HL-60/S4 (cell line): Measurements from ENCODE around the gene SIX4.
"Not testable (repeated sequence)": the region's sequence is repeated elsewhere in the genome, so short reads cannot be mapped to it uniquely, and the experiment has no call there.

ENCODE experiments used
- in situ Hi-C: fragments of 300-500 bp; cut with MboI; formaldehyde crosslinking; loops from 2 replicates; pipeline ENCODE4 v1.14.3; 2022; ENCODE audit warnings: low sequenced_read_pairs

SIX4 gene

DNA sequence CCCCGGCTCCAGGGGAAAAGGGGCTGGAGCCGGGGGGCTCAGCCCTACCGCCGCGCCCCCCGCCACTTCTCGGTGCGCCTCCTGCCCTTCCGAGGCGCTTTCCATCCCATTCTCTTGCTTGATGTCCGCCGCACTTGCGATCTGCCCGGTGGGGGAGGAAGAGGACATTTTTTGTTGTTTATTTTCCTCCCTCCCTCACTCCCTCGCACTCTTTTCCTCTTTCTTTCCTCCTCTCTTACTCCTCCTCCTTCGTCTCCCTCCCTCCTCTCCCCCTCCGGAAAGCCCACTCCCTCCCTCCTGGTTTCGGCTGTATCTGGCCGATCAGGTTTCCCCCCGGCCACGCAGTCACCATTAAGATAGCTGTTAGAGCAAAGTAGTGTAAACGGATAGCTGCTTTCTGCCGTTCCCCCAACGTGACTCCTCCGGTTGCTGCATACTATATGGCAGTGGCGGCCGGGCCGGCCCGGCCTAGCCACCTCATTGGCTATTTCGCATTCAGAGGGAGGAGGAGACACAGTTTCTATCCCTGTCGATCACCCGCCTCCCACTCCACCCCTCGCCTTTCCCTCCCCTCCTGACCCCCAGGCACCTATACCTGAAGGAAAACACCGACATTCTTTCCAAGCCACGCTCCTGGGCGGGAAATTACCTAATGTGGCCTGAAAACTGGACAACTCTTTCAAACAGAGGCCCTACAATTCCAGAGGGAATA lies at the start of gene SIX4:
Gene SIX4, minus strand, starts transcription at position 445 of the 712 bp plus-strand sequence. Its CDS starts 277 bp downstream, at position 168.
- in situ Hi-C loops, result no loop called here

DNA sequence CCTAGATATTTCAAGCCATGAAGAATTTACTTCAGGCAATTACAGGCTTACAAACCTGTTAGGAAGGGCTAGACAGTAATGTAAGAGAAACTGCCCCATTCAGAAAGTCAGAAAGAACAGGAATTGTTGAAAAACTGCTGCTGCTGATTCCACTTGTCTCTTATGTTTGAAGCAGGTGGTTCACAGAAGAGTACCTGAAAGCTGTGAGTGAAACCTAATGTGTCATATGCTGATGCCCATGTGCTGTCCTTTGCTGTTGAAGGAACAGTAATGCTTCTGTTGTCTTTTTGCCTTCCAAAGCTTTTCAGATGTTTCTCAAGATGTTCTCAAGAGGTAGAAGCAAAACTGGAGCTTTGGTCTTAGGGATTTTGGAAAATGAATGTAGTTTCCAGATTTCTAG lies 49.4 kb upstream of the SIX4 start:
- in situ Hi-C loops, result no loop called here

DNA sequence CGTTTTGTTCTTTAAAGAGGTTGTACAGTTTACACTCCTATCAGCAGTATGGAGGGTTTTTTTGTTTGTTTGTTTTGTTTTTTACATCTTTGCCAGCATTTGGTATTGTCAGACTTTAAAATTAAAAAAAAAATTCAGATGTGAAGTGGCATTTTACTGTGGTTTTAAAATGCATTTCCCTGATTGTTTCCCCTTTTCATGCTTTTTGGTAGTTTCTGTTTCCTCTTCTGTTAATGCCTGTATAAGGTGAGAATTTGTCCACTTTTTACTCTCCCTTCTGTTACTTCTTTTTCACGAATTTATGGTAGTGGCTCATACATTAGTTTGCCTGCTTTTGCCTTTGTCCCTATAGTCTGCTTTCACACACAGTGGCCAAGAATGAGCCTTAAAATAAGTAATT lies 47.0 kb upstream of the SIX4 start:
- in situ Hi-C loops, result no loop called here

DNA sequence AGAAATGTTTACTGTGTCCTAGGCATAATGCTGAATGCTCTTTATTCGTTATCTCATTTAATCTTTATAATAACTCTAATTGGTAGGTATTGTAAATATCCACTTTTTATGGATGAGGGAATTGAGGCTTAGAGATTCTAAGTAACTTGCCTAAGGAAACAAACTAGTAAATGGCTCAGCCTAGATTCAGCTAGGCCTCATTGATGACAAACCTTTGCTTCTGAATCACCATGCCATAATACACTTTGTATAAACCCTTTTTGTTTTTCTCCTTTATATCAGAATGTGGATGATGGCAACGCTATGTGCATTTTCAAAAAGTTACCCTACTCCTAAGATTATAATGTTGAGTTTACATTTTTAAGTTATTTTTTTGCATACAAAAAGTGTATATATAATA lies 44.5 kb upstream of the SIX4 start:
- in situ Hi-C loops, result no loop called here

DNA sequence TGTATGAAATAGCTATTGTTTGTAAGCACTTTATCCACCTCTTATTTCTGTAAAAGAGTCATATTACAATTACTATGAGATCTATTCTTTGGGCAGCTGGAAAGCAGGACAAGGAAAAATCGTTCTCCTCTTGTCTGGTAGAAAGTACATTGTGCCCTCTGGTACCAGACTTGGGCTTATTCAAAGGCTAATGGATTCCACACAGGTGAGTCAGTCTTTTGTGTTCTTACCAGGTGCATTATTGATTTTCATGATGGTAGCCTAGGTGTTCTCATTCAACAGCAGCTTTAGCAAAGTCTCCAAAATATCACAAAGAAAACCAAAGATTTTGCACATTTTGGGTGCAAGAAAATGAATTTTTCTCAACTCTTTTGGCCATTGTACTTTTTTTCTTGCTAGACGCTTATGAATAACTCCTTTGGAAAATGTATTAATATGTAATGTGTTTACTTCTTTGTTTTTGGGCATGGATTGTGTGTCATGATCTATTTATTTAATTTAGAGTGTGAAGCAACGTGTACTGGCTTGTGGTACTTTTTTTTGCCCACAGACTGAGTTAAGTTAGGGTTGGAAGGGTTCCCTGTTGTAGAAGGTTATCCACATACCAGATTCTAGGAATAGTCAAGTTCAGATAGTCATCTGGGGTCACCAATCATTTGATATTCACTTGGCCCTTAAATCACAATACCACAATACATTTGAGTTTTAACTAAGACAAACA lies 36.7 kb upstream of the SIX4 start:
- in situ Hi-C loops, result no loop called here

DNA sequence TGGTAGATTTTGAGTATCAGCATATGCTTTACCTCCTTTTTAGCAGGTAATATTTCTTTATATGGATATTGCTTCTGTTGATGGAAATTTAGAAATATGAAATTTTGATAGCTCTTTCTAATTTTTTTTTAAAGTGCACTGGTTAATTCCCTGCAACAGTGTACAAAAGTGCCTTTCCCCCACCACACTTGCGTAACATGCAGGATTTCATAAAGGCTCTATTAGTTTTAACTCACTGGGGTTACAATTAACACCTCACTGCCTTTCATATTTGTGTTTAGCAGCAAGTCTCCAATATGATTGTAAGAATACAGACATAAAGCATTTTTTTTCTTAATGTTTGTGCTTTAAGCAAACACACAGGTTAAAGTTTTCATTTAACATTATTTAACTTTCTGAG lies 36.1 kb upstream of the SIX4 start:
- in situ Hi-C loops, result no loop called here

DNA sequence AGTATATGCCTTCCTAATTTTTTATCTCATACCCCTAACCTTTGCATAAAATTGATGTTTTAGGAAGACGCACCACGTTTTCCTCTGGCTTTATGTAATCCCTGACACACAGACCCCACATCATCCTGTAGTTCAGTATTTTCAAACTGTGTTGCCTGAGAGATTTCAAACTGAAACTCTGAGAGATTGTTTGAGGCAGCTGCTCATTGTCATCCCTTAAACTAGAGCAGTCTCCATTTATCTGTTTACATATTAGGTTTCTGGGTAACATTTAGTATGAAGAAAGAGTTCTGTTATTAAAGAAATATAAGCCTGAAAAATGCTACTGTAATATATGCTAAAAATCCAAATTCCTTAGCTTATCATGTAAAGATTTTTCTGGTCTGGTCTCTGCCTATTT lies 34.7 kb upstream of the SIX4 start:
- in situ Hi-C loops, result no loop called here

DNA sequence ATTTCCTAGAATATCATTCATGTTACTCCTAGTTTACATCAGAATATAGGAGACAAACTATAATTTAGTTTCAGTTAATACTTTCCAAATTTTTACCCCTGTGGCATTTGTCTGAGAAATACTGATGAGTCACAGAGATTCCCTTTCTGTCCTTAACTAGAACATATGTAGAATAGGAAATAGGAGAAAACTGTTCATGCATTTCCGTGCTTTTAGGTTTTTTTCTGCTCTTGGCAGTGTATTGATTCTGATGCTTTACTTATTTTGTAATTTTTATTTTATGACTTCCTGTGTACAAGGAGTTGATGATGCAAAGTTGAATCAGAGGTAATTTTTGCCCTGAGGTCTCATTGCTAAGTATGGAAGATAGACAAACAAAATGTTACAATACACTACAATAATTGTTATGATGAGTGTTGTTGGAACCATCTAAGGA lies 33.4 kb upstream of the SIX4 start:
- in situ Hi-C loops, result no loop called here

DNA sequence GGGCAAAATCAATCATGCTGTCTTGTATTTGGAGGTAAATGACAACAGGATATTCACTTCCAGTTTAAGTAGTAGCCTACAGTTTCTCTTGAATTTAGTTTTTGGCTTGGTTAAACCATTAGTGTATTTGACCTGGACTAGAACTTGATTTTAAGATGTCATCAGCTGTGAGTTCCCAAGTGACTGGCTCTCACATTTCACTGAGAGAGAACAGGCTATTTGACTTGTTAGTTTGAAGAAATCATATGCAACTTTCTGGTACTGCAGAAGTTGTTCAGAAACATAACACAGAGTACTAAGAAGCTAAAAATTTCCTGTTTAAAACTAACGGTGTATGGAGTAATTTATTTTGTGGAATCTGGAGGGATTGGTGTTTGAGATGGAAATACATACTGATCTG lies 32.7 kb upstream of the SIX4 start:
- in situ Hi-C loops, result no loop called here

DNA sequence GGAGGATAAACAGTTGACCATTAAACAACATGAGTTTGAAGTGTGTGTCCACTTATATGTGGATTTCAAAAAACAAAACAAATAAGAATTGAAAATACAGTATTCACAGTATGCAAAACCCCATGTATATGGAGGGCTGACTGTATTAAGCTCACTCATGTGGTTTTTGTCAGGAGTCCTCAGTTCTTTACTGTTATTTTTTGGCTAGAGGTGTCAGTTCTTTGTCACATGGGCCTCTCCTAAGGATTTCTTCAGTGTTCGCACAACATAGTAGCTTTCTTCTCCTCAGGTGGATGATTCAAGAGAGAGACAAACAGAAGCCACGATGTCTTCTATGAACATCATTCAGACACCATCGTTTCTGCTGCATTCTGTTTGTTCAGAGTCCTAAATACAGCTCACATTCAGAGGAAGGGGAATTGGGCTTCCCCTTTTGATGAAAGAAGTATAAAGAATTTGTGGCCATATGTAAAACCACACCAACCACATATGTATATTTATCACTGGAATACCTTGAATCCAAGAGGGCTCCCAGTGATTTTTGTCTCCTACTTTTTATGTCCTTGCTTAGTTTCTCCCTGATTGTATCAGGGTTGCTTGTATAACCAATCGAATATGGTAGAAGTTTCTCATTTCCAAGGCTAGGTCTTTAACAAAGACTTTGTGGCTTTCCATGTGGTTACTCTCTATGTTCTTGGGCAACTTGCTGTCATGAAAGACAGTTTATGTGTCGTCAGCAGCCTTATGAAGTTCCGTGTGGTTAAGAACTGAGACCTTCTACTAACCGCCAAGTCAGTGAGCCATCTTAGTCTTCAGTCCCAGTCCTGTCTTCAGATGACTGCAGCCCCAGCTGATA lies 29.3 kb upstream of the SIX4 start:
- in situ Hi-C loops, result no loop called here

DNA sequence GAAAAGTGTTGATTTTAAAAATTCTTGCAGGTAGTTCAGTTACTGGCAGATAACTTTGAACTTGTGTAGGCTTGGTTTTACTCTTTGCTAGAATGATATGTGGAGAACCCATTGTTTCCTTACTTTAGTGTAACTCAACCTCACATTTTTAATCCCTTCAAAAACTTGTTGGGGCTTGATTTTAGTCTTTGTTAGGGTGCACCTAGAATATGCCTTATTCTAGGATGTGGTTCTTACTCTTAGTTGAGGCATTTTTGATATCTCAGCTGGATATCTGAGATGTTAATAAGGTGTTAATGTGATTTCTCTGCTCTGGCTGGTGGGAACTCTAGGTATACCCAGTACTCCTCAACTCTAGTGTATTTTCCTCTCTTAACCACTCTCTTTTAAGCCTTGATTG lies 20.4 kb upstream of the SIX4 start:
- in situ Hi-C loops, result no loop called here

DNA sequence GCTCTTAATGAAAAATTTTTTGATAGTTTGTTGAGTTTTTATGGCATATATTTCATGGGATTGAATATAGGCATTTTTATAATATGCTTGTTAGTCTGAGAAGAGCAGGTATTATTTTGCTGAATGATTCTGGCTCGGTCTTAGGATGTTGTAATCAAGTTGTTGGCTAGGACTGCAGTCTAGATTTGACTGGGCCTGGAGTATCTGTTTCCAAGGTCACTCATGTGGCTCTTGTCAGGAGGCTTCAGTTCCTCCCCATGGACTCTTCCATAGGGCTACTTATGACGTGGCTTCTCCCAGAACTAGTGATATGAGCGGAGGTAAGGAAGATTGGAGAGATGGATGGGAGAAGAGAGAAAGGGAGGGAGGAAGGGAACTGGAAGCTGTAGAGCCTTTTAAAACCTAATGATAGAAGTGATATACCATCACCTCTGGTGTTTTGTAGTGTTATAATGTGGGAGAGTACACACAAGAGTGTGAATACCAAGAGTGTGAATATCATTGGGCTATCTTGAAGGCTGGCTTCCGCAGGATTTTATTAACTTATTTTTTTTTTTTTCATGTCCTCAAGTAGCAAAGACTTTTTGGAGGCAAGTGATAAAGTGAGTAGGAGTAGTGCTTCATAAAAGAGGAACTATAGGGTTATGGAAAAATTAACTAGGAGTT lies 14.8 kb upstream of the SIX4 start:
- in situ Hi-C loops, result no loop called here

DNA sequence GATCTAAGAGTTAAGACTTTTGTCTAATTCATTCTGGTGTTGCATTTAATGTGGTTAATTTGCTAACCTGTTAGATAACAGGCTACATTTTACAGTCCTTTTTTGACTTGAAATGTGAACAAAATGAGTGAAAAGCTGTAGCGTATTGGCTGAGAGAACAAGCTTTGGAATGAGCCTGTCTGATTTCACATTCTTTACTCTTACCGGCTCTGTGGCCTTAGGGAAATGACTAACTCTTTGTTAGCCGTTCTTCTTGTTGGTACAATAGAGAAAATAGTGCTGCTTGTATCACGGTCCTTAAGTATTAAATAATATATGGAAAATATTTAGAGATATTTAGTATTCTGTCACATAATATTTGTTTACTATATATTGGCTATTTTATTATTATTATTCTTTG lies 12.3 kb upstream of the SIX4 start:
- in situ Hi-C loops, result no loop called here

DNA sequence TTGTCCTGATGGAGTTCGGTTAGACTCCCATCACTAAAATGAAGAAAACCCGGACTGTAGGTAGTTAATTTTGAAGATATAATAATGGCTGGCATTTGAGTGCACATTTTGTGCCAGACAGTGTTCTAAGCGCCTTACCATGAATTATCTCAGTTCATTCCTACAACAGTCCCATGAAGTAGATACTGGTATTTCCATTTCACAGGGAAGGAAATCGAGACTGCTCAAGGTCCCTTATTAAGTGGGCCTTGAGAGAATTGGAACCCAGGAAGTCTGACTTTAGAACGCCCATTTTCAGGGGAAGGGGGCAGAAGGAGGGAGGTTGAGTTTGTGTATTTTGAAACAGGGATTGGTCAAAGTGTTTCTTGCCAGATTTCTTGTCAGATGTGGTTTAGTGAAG lies 11.3 kb upstream of the SIX4 start:
- in situ Hi-C loops, result no loop called here

DNA sequence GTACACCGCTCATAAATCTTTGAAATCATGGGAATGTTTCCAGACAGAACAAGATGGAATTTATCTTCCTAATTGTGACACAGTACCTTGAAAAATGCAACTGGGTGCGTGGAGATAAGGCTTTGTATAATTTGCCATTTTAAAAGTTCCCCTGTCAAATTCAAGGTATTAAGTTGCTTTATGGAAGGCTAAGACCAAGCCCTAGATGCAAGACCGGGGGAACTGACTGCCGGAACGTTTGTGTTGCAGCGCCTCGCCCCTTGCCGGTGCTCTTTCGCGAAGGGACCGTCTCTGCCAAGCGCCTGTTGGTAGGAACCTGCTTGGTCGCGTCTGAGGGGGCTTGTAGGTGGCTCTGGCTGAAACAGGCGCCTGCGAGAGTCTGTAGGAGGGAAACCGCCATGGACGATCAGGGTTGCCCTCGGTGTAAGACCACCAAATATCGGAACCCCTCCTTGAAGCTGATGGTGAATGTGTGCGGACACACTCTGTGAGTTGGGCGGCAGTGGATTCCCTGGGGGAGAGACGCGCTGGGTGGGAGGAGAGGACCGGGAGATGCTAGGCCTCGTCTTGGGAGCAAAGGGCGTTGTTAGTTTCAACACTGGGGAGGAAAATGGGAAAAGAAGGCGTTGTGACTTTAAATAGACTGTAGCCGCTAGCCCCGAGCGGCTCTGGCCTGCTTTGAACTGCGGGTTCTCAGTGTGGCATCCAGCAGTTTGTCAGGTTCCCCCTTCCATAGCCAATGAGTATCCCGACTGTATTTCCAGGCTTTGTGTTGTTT lies 10.5 kb upstream of the SIX4 start, which contains the start of gene MNAT1:
Gene MNAT1, plus strand, starts transcription at position 297 of the 778 bp plus-strand sequence. Its CDS starts 102 bp downstream, at position 399.
- in situ Hi-C loops, result no loop called here

DNA sequence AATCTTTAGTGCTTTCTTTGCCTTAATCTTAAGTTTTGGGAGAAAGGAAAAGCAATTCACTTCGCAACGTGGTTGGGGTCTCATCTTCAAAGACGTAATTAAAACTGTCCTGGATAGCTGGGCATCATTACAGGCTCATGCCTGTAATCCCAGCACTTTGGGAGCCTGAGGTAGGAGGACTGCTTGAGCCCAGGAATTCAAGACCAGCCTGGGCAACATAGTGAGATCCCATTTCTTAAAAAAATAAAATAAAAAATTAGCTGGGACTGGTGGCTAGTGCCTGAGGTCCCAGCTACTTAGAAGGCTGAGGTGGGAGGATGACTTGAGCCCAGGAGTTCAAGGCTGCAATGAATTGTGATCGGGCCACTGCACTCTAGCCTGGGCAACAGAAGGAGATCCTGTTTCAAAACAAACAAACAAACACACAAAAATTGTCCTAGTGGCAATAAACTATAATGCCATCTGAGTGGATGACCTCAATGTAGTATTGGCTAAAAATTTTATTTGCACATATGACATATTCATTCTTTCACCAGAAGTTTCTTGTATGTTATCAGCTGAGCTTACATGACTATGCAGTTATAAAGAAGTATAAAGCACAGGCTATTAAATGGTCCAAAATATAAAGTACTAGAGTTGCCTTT lies 8.8 kb upstream of the SIX4 start:
- in situ Hi-C loops, result no loop called here

DNA sequence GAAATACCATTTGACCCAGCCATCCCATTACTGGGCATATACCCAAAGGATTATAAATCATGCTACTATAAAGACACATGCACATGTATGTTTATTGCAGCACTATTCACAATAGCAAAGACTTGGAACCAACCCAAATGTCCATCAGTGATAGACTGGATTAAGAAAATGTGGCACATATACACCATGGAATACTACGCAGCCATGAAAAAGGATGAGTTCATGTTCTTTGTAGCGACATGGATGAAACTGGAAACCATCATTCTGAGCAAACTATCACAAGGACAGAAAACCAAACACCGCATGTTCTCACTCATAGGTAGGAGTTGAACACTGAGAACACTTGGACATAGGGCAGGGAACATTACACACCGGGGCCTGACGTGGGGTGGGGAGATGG lies 7.1 kb upstream of the SIX4 start:
- in situ Hi-C loops, result not testable (repeated sequence)

DNA sequence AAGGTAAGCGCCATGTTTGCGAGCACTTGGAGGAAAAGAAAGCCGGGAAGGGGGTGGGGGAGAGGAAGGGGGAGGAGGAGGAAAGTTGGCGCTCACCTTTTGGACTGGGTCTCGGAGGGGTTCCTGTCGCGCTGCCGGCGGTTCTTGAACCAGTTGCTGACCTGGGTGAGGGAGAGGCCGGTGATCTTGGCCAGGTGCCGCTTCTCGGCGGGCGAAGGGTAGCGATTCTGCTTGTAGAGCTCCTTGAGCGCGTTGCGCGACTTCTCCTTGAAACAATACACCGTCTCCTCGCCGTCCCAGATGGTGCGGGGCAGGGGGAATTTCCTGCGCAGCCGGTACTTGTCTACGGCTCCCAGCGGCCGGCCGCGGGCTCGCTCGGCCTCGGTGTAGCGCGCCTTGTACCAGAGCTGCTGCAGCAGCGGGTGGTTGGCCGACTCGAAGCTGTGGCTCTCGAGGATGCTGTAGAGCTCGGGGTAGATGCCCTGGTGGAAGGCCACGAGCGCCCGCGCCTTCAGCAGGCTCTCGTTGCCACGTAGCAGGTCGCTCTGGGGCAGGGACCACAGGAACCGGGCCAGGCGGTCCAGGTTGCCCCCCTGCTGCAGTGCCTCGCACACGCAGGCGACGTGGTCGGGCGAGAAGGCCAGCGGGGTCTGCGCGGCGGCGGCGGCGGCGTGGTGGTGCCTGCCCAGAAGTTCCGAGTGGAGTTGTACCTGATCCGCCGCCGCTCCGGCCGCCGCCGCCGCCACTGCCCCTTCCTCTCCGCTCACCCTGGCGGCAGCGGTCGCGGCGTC lies 840 bp downstream of the SIX4 start:
- in situ Hi-C loops, result no loop called here
